Activated CD4-positive, alpha-beta memory T cell treated with anti-CD3 and anti-CD28 coated beads for 36 hours (primary cell): ENCODE measurements around the gene NUDT5. TPM values are rescaled to one million over a fixed set of nuclear protein-coding genes. Genes with fewer than 3 reads are reported as not detected.

Experiments used
- microRNA-seq: library from miRNA; unstranded; fragments of <30 nt; microRNA quantifications from one replicate; pipeline ENCODE4 v1.2.0, GENCODE V29; 2022; ENCODE audit warnings: borderline number of aligned reads, borderline microRNAs expressed, borderline replicate concordance
- total RNA-seq, 2 experiments: library from RNA; stranded (reverse); gene quantifications; one replicate each; pipeline ENCODE4 v1.2.3, GENCODE V29; 2021

NUDT5 gene
- total RNA-seq, 2 experiments from 2014 or later: 115 to 118 TPM

Small RNA genes lying within 50 kb of the gene (microRNA-seq; reads per million reads assigned to microRNA genes)
- gene MIR548AK: not detected

Other genes starting within 250 kb of the NUDT5 start
- 10 to 100 TPM; 29.5 to 32.0 TPM for gene UPF2, start 153.1 kb downstream of the NUDT5 start, total RNA-seq
- 10 to 100 TPM; 16.2 to 17.1 TPM for gene DHTKD1, start 126.9 kb downstream of the NUDT5 start, total RNA-seq
- 10 to 100 TPM; 14.4 to 14.6 TPM for gene SEC61A2, start 66.2 kb downstream of the NUDT5 start, total RNA-seq
- 100 to 1,000 TPM; 134 TPM for gene CDC123, start 297 bp upstream of the NUDT5 start, total RNA-seq
- gene CAMK1D, start 153.7 kb upstream of the NUDT5 start, total RNA-seq: 10 to 100 TPM; 17.7 to 17.9 TPM